Neutrophil (primary cell): ENCODE data around the gene CBFA2T3.
"Not testable (repeated sequence)": the region's sequence is repeated elsewhere in the genome, so short reads cannot be mapped to it uniquely, and the experiment has no call there.

Experiments used
- H3K27ac ChIP-seq: fragments of 200-600 bp; sonication (generic); 2 replicates; pipeline ENCODE4 v1.5.1; 2016; ENCODE audit warnings: mild to moderate bottlenecking, moderate library complexity
- H3K27me3 ChIP-seq: fragments of 200-600 bp; sonication (generic); 2 replicates; pipeline ENCODE4 v1.6.0; 2016; ENCODE audit warnings: mild to moderate bottlenecking
- H3K36me3 ChIP-seq: fragments of 200-600 bp; sonication (generic); 2 replicates; pipeline ENCODE4 v1.5.1; 2017
- H3K4me1 ChIP-seq, 2 experiments: fragments of 200-600 bp in 1 of 2; sonication (generic) in 1 of 2; 1 replicate in 1 of 2; 2 replicates in 1 of 2; pipeline versions ENCODE4 v1.5.1 to v1.6.1; 2013 to 2016; ENCODE audit warnings: low read depth in 1 of 2, low read length in 1 of 2, mild to moderate bottlenecking in 1 of 2, moderate library complexity in 1 of 2; ENCODE audit not compliant: control insufficient read depth in 1 of 2, insufficient read depth in 1 of 2
- H3K4me3 ChIP-seq, 2 experiments: fragments of 200-600 bp in 1 of 2; sonication (generic) in 1 of 2; 1 replicate in 1 of 2; 2 replicates in 1 of 2; pipeline ENCODE4 v1.5.1; 2013 to 2016; ENCODE audit warnings: low read depth in 1 of 2, low read length in 1 of 2, mild to moderate bottlenecking in 1 of 2, moderate library complexity in 1 of 2
- H3K9me3 ChIP-seq: fragments of 200-600 bp; sonication (generic); 2 replicates; pipeline ENCODE4 v1.5.1; 2016
- CTCF ChIP-seq: fragments of 200-600 bp; sonication (generic); IDR thresholded peaks from 2 replicates; pipeline ENCODE4 v1.5.1; 2016; ENCODE audit warnings: antibody characterized with exemption

Gene CBFA2T3

GRCh38 chr16:88922826-88923410 is 54.1 kb downstream of the CBFA2T3 start:
- TF ChIP-seq CTCF, result no peak
- H3K27me3 ChIP-seq, result no peaks in the 10 kb centered on the region
- H3K36me3 ChIP-seq, result peaks cover 25% of the 10 kb centered on the region
- H3K27ac ChIP-seq, result no peak overlapping the region
- H3K4me3 ChIP-seq, result no peak overlapping the region
- H3K9me3 ChIP-seq, result no peaks in the 10 kb centered on the region
- H3K4me1 ChIP-seq, result peaks cover 5 to 37% of the 10 kb centered on the region in 2 experiments

- Histone ChIP-seq H3K9me3 (no peaks in the 10 kb centered on the region), H3K4me1 (peaks cover 5 to 37% of the 10 kb centered on the region in 2 experiments), H3K27ac (no peak overlapping the region), H3K27me3 (no peaks in the 10 kb centered on the region), H3K36me3 (peaks cover 25% of the 10 kb centered on the region), H3K4me3 (no peak overlapping the region)
- TF ChIP-seq CTCF, result no peak
Observed at GRCh38 chr16:88922114-88922825, 54.7 kb downstream of the CBFA2T3 start.

DNA sequence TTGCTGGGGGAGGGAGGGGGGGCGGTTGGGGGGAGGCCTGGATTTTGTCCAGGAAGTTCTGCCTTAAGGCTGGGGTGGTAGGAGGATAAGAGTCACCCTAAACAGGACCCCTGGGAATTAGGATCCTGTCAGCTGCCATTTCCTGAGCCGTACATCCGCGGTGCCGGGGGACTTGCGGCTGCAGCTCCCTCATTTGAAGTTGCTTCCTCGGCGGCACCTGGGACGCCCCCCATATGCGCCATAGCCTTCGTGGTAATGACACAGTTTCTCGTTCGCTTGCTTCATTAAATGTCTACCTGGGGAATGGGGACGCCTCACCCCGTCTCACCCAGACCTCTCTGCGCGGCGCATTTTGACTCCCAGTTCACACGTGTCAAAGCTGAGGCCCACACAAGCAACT is 55.4 kb downstream of the CBFA2T3 start:
- H3K27me3 ChIP-seq, result no peaks in the 10 kb centered on the region
- H3K9me3 ChIP-seq, result no peaks in the 10 kb centered on the region
- peaks cover 5 to 37% of the 10 kb centered on the region in 2 experiments for H3K4me1 ChIP-seq
- H3K36me3 ChIP-seq, result peaks cover 23% of the 10 kb centered on the region
- H3K4me3 ChIP-seq, result no peak overlapping the region
- TF ChIP-seq CTCF, result no peak
- H3K27ac ChIP-seq, result no peak overlapping the region

GRCh38 chr16:88920618-88921590 is 56.1 kb downstream of the CBFA2T3 start:
- no peaks in the 10 kb centered on the region for H3K27me3 ChIP-seq
- no peaks in the 10 kb centered on the region for H3K9me3 ChIP-seq
- no peak for TF ChIP-seq CTCF
- H3K27ac ChIP-seq, result peak overlapping the region; percentile 33
- peaks cover 5 to 37% of the 10 kb centered on the region in 2 experiments for H3K4me1 ChIP-seq
- peaks cover 21% of the 10 kb centered on the region for H3K36me3 ChIP-seq
- no peak overlapping the region for H3K4me3 ChIP-seq

DNA sequence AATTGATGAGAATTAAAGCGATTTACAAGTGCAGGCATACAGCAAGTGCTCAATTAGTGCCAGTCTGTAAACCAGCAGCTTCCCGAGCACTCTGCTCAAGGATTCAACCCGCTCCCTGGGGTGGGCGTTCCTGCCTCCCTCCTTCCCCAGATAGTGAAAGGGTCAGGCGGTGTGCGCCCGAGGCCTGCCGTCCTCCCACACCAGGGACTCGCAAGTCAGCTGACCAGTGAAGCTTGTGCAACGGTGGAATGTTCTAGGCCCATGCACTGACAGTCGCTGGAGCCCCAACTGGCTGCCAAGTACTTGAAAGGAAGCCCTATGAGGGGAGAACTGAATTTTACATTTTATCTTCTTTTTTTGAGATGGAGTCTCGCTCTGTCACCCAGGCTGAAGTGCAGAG is 57.1 kb downstream of the CBFA2T3 start:
- peak overlapping the region; percentile 67 for H3K27ac ChIP-seq
- no peak overlapping the region for H3K4me3 ChIP-seq
- TF ChIP-seq CTCF, result no peak
- H3K9me3 ChIP-seq, result no peaks in the 10 kb centered on the region
- peaks cover 5 to 37% of the 10 kb centered on the region in 2 experiments for H3K4me1 ChIP-seq
- H3K27me3 ChIP-seq, result no peaks in the 10 kb centered on the region
- peaks cover 15% of the 10 kb centered on the region for H3K36me3 ChIP-seq

DNA sequence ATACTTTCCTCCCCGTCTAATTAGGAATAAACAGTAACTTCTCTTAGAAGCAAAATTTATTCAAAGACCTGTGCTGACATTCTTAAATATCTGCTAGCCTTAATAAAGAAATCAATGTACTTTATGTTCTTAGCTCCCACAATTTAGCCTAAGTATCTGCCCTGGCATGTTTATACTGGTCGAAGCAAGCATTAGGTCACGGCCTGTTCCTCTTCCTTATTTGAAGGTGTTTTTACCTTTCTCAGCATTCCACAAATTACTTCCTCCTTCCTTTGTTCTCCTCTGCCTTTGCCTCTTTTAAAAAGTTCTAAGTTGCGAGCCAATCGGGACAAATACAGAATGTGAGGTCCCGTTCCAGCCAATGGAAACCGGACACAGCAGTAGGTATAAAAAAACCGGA is 58.1 kb downstream of the CBFA2T3 start:
- not testable (repeated sequence) for H3K9me3 ChIP-seq, H3K4me3 ChIP-seq, H3K27me3 ChIP-seq, H3K36me3 ChIP-seq
- H3K4me1 ChIP-seq, result peaks cover 5 to 37% of the 10 kb centered on the region in 2 experiments
- peak overlapping the region; percentile 67 for H3K27ac ChIP-seq
